Neural cell (in vitro differentiated cells): Measurements from ENCODE around the gene NDUFC1. TPM values are rescaled to one million over a fixed set of nuclear protein-coding genes. Genes with fewer than 3 reads are reported as not detected.
"Not testable (repeated sequence)": the region's sequence is repeated elsewhere in the genome, so short reads cannot be mapped to it uniquely, and the experiment has no call there.

Source experiments
- H2AFZ ChIP-seq: fragments of 200-600, 300-800 bp; sonication (generic), shearing (Covaris generic); 2 replicates; pipeline ENCODE4 v1.6.0; 2014; ENCODE audit warnings: low read depth, mild to moderate bottlenecking, antibody characterized with exemption, low read length, moderate library complexity
- H3F3A ChIP-seq: fragments of 200-600 bp; shearing (Covaris generic); 2 replicates; pipeline ENCODE4 v1.6.1; 2016; ENCODE audit warnings: mild to moderate bottlenecking, moderate library complexity, mixed read lengths, antibody characterized with exemption, low read length; ENCODE audit not compliant: insufficient read depth, poor library complexity, severe bottlenecking
- H3K27ac ChIP-seq: fragments of 200-600, 300-800 bp; sonication (generic), shearing (Covaris generic); 2 replicates; pipeline ENCODE4 v1.5.1; 2014; ENCODE audit warnings: mild to moderate bottlenecking, low read length, moderate library complexity
- H3K27me3 ChIP-seq: fragments of 300-800, 200-600 bp; sonication (generic), shearing (Covaris generic); 2 replicates; pipeline ENCODE4 v1.6.0; 2014; ENCODE audit warnings: mild to moderate bottlenecking, low read depth, low read length, moderate library complexity; ENCODE audit not compliant: insufficient read depth
- H3K36me3 ChIP-seq: fragments of 300-800, 200-600 bp; sonication (generic), shearing (Covaris generic); 2 replicates; pipeline ENCODE4 v1.5.1; 2014; ENCODE audit warnings: mild to moderate bottlenecking, antibody characterized with exemption, low read length, moderate library complexity; ENCODE audit not compliant: insufficient read depth
- H3K4me2 ChIP-seq: fragments of 300-800, 200-600 bp; sonication (generic), shearing (Covaris generic); 2 replicates; pipeline ENCODE4 v1.6.0; 2014; ENCODE audit warnings: mild to moderate bottlenecking, low read length
- H3K4me3 ChIP-seq: fragments of 300-800, 200-600 bp; sonication (generic), shearing (Covaris generic); 2 replicates; pipeline ENCODE4 v1.5.1; 2014; ENCODE audit warnings: mild to moderate bottlenecking, low read length, moderate library complexity
- H3K79me2 ChIP-seq: fragments of 200-600 bp; shearing (Covaris generic); replicated peaks from 2 replicates; pipeline ENCODE4 v1.6.0; 2014; ENCODE audit warnings: mild to moderate bottlenecking, low read length, moderate library complexity; ENCODE audit not compliant: insufficient read depth
- H3K9ac ChIP-seq: fragments of 300-800, 200-600 bp; sonication (generic), shearing (Covaris generic); 2 replicates; pipeline ENCODE4 v1.6.1; 2016; ENCODE audit warnings: mild to moderate bottlenecking, low read length, mixed read lengths
- H3K9me2 ChIP-seq: fragments of 200-600 bp; shearing (Covaris generic); 2 replicates; pipeline ENCODE4 v1.6.1; 2016; ENCODE audit warnings: mild to moderate bottlenecking, low read length, mixed read lengths; ENCODE audit not compliant: insufficient read depth
- H3K9me3 ChIP-seq: fragments of 200-600, 300-800 bp; sonication (generic), shearing (Covaris generic); 2 replicates; pipeline ENCODE4 v1.6.1; 2016; ENCODE audit warnings: mild to moderate bottlenecking, mixed run types, low read length, moderate library complexity, mixed read lengths
- H4K20me1 ChIP-seq: fragments of 200-600 bp; shearing (Covaris generic); 2 replicates; pipeline ENCODE4 v1.6.1; 2016; ENCODE audit warnings: mild to moderate bottlenecking, mixed run types; ENCODE audit not compliant: insufficient read depth
- CTCF ChIP-seq: fragments of 450-650 bp; IDR thresholded peaks from 2 replicates; pipeline ENCODE4 v1.5.1; 2014; ENCODE audit warnings: antibody characterized with exemption, mild to moderate bottlenecking, moderate library complexity; ENCODE audit not compliant: poor library complexity, severe bottlenecking
- EP300 ChIP-seq: fragments of 450-650 bp; conservative IDR thresholded peaks from 2 replicates; pipeline ENCODE4 v1.6.1; 2014; ENCODE audit warnings: antibody characterized with exemption, mild to moderate bottlenecking, moderate library complexity; ENCODE audit not compliant: poor library complexity, severe bottlenecking
- EZH2 ChIP-seq: fragments of 200-600, 300-800 bp; shearing (Covaris generic), sonication (generic); IDR thresholded peaks from 2 replicates; pipeline ENCODE4 v1.6.1; 2014; ENCODE audit warnings: antibody characterized with exemption, low read length, borderline replicate concordance, mild to moderate bottlenecking; ENCODE audit not compliant: insufficient read depth, poor library complexity, severe bottlenecking
- MXI1 ChIP-seq: fragments of 450-650 bp; conservative IDR thresholded peaks from 2 replicates; pipeline ENCODE4 v1.6.1; 2014; ENCODE audit warnings: antibody characterized with exemption, mild to moderate bottlenecking; ENCODE audit not compliant: poor library complexity, severe bottlenecking
- POLR2AphosphoS5 ChIP-seq: IDR thresholded peaks from 2 replicates; pipeline ENCODE4 v1.6.1; 2012
- RAD21 ChIP-seq: fragments of 450-650 bp; conservative IDR thresholded peaks from 2 replicates; pipeline ENCODE4 v1.6.1; 2014; ENCODE audit warnings: antibody characterized with exemption, mild to moderate bottlenecking, moderate library complexity
- REST ChIP-seq: IDR thresholded peaks from 2 replicates; pipeline ENCODE4 v1.6.1; 2012; ENCODE audit warnings: borderline replicate concordance
- SMC3 ChIP-seq: fragments of 450-650 bp; conservative IDR thresholded peaks from 2 replicates; pipeline ENCODE4 v1.6.1; 2014; ENCODE audit warnings: antibody characterized with exemption, mild to moderate bottlenecking, moderate library complexity; ENCODE audit not compliant: poor library complexity
- TAF1 ChIP-seq: IDR thresholded peaks from 2 replicates; pipeline ENCODE4 v1.6.1; 2012; ENCODE audit warnings: low read depth
- polyA plus RNA-seq: library from polyadenylated mRNA; depleted of rRNA; stranded (reverse); fragments of >200 nt; gene quantifications from 2 replicates; pipeline ENCODE4 v1.2.3, GENCODE V29; 2014

Gene NDUFC1
- polyA plus RNA-seq, 1 donor from 2014 or later, result 102 TPM

- not testable (repeated sequence) for H3K27me3 ChIP-seq, H3K36me3 ChIP-seq, H3K4me3 ChIP-seq, H3F3A ChIP-seq, H3K4me2 ChIP-seq, H3K27ac ChIP-seq, H2AFZ ChIP-seq, H3K9ac ChIP-seq, H3K9me2 ChIP-seq, H4K20me1 ChIP-seq, H3K9me3 ChIP-seq
- H3K79me2 ChIP-seq, result peaks cover 59% of the 10 kb centered on the region
Measured at GRCh38 chr4:139322541-139322940, 20.3 kb upstream of the NDUFC1 start.

GRCh38 chr4:139322070-139322469 lies 19.8 kb upstream of the NDUFC1 start:
- not testable (repeated sequence) for H3K9me2 ChIP-seq, H3K27me3 ChIP-seq, H3K4me2 ChIP-seq, H3K9ac ChIP-seq, H4K20me1 ChIP-seq, H2AFZ ChIP-seq, H3F3A ChIP-seq, H3K27ac ChIP-seq, H3K36me3 ChIP-seq, H3K4me3 ChIP-seq, H3K9me3 ChIP-seq
- peaks cover 62% of the 10 kb centered on the region for H3K79me2 ChIP-seq

- Histone ChIP-seq H3K9me2 (no peaks in the 10 kb centered on the region), H3K79me2 (peaks cover 72% of the 10 kb centered on the region), H3F3A (no peaks in the 10 kb centered on the region), H4K20me1 (no peaks in the 10 kb centered on the region), H3K4me3 (no peak overlapping the region), H3K36me3 (no peaks in the 10 kb centered on the region), H3K9me3 (no peaks in the 10 kb centered on the region), H2AFZ (no peak overlapping the region), H3K9ac (no peak overlapping the region), H3K4me2 (no peak overlapping the region), H3K27ac (no peak overlapping the region), H3K27me3 (no peaks in the 10 kb centered on the region)
- no peak for TF ChIP-seq SMC3
- no peak for TF ChIP-seq EP300
- no peak for TF ChIP-seq CTCF
- no peak for TF ChIP-seq EZH2
- no peak for TF ChIP-seq REST
- TF ChIP-seq POLR2AphosphoS5, result no peak
- no peak for TF ChIP-seq RAD21
- TF ChIP-seq MXI1, result no peak
- no peak for TF ChIP-seq TAF1
Measured at GRCh38 chr4:139319571-139319970, 17.3 kb upstream of the NDUFC1 start.
